Gastroesophageal sphincter (tissue), 4 donors: ENCODE data around the gene CHST9. TPM values are rescaled to one million over a fixed set of nuclear protein-coding genes. Genes with fewer than 3 reads are reported as not detected.

ENCODE experiments used
- ATAC-seq: fragments of 150-250 bp; one replicate; pipeline ENCODE4 v1.9.1; 2016; ENCODE audit warnings: mild to moderate bottlenecking, moderate library complexity
- H3K27ac ChIP-seq, 4 donors: fragments of 200-600 bp; sonication (generic) in 3 of 4; 1 replicate in 3 of 4; 2 replicates in 1 of 4; pipeline ENCODE4 v1.5.1; 2016 to 2019
- H3K27me3 ChIP-seq: fragments of 200-600 bp; sonication (generic); one replicate; pipeline ENCODE4 v1.5.1; 2019
- H3K36me3 ChIP-seq, 2 donors: fragments of 200-600 bp; sonication (generic); one replicate each; pipeline ENCODE4 v1.5.1; 2019; ENCODE audit warnings: control low read depth in 1 of 2
- H3K4me1 ChIP-seq, 3 donors: fragments of 200-600 bp; sonication (generic); 1 replicate in 2 of 3; 2 replicates in 1 of 3; pipeline ENCODE4 v1.5.1; 2016 to 2019; ENCODE audit warnings: control low read depth in 2 of 3
- H3K4me3 ChIP-seq, 2 donors: fragments of 200-600 bp; sonication (generic); one replicate each; pipeline ENCODE4 v1.5.1; 2019; ENCODE audit warnings: mild to moderate bottlenecking in 1 of 2, moderate library complexity in 1 of 2
- H3K9me3 ChIP-seq, 3 donors: fragments of 200-600 bp; sonication (generic); one replicate each; pipeline ENCODE4 v1.5.1; 2017 to 2019; ENCODE audit warnings: control low read depth in 2 of 3
- CTCF ChIP-seq, 4 experiments: fragments of 200-600 bp in 2 of 4; fragments of 450-650 bp in 2 of 4; sonication (generic) in 1 of 4; IDR thresholded peaks; one replicate each; pipeline ENCODE4 v1.5.1; 2017 to 2019; ENCODE audit warnings: antibody characterized with exemption in 4 of 4, mild to moderate bottlenecking in 2 of 4, moderate library complexity in 2 of 4
- EP300 ChIP-seq: sonication (generic); formaldehyde crosslinking; IDR thresholded peaks from one replicate; pipeline ENCODE4 v1.6.1; 2017; ENCODE audit warnings: antibody characterized with exemption, mild to moderate bottlenecking
- POLR2A ChIP-seq, 2 donors: fragments of 450-650 bp; IDR thresholded peaks; one replicate each; pipeline ENCODE4 v1.6.1; 2017; ENCODE audit warnings: antibody characterized with exemption in 2 of 2, mild to moderate bottlenecking in 2 of 2, moderate library complexity in 1 of 2
- POLR2AphosphoS5 ChIP-seq: sonication (generic); formaldehyde crosslinking; IDR thresholded peaks from one replicate; pipeline ENCODE4 v1.6.1; 2017; ENCODE audit warnings: antibody characterized with exemption
- WGBS, 2 donors: methylation state at CpG; one replicate each; pipeline ENCODE4 v1.1.5; 2018; ENCODE audit warnings: low coverage in 1 of 2; 5-methylcytosine and 5-hydroxymethylcytosine counted together
- total RNA-seq, 4 donors: library from RNA; depleted of rRNA; stranded (reverse); fragments of >200 nt; gene quantifications; one replicate each; pipeline ENCODE4 v1.1.0, GENCODE V29; 2016

Gene CHST9
- total RNA-seq, 4 donors from 2014 or later: 0.62 to 7.2 (median 0.95) TPM

GRCh38 chr18:26961839-26962238 is 223.3 kb downstream of the CHST9 start:
- 88 to 100% methylated on average over 2 to 3 of the region's 3 CpGs for WGBS, 2 donors

GRCh38 chr18:26960911-26961310 is 224.2 kb downstream of the CHST9 start:
- Histone ChIP-seq H3K36me3 (no peaks in the 10 kb centered on the region), H3K27ac (no peak overlapping the region), H3K4me3 (no peak overlapping the region), H3K4me1 (peaks cover 0 to 13% (median 0%) of the 10 kb centered on the region in 3 donors), H3K27me3 (no peaks in the 10 kb centered on the region), H3K9me3 (no peaks in the 10 kb centered on the region)
- TF ChIP-seq CTCF (IDR thresholded peaks at IDR 0.05) (no peak), POLR2AphosphoS5 (no peak), POLR2A (IDR thresholded peaks at IDR 0.05) (no peak), EP300 (no peak)
- no peak for ATAC-seq
- WGBS, 2 donors: 58 to 66% methylated on average over 4 of the region's 4 CpGs

More at GRCh38 chr18:26961839-26962238, 223.3 kb downstream of the CHST9 start:
- Histone ChIP-seq H3K4me3 (no peak overlapping the region), H3K27me3 (no peaks in the 10 kb centered on the region), H3K4me1 (peaks cover 0 to 13% (median 0%) of the 10 kb centered on the region in 3 donors), H3K27ac (no peak overlapping the region), H3K9me3 (no peaks in the 10 kb centered on the region), H3K36me3 (no peaks in the 10 kb centered on the region)
- no peak for TF ChIP-seq EP300
- no peak for TF ChIP-seq CTCF (IDR thresholded peaks at IDR 0.05)
- TF ChIP-seq POLR2A (IDR thresholded peaks at IDR 0.05): no peak
- TF ChIP-seq POLR2AphosphoS5: no peak
- ATAC-seq: no peak

- 42 to 49% methylated on average over 3 to 4 of the region's 4 CpGs for WGBS, 2 donors
- H3K9me3 ChIP-seq: no peaks in the 10 kb centered on the region
- H3K27ac ChIP-seq: no peak overlapping the region
- ATAC-seq: no peak
- no peak for TF ChIP-seq POLR2AphosphoS5
- H3K27me3 ChIP-seq: no peaks in the 10 kb centered on the region
- H3K4me3 ChIP-seq: no peak overlapping the region
- no peaks in the 10 kb centered on the region for H3K36me3 ChIP-seq
- H3K4me1 ChIP-seq: no peaks in the 10 kb centered on the region
These were observed 228.2 kb downstream of the CHST9 start for GRCh38 chr18:26956863-26957262.

GRCh38 chr18:26948703-26949102 is 236.4 kb downstream of the CHST9 start:
- no peak overlapping the region for H3K27ac ChIP-seq
- TF ChIP-seq EP300: no peak
- no peak for TF ChIP-seq POLR2AphosphoS5
- no peak for TF ChIP-seq POLR2A (IDR thresholded peaks at IDR 0.05)
- TF ChIP-seq CTCF (IDR thresholded peaks at IDR 0.05): no peak
- no peak for ATAC-seq
- H3K4me1 ChIP-seq: no peaks in the 10 kb centered on the region
- H3K9me3 ChIP-seq: no peaks in the 10 kb centered on the region
- no peaks in the 10 kb centered on the region for H3K36me3 ChIP-seq
- no peak overlapping the region for H3K4me3 ChIP-seq
- 33 to 89% methylated on average over 1 to 4 of the region's 4 CpGs for WGBS, 2 donors
- no peaks in the 10 kb centered on the region for H3K27me3 ChIP-seq

GRCh38 chr18:26943906-26944305 is 241.2 kb downstream of the CHST9 start:
- WGBS, 2 donors: 70 to 88% methylated on average over 1 to 3 of the region's 3 CpGs
- Histone ChIP-seq H3K4me1 (peaks cover 0 to 12% (median 2%) of the 10 kb centered on the region in 3 donors), H3K27me3 (no peaks in the 10 kb centered on the region), H3K9me3 (no peaks in the 10 kb centered on the region), H3K36me3 (no peaks in the 10 kb centered on the region), H3K4me3 (no peak overlapping the region), H3K27ac (no peak overlapping the region)
- ATAC-seq: no peak
- TF ChIP-seq POLR2A (IDR thresholded peaks at IDR 0.05) (no peak), POLR2AphosphoS5 (no peak), CTCF (IDR thresholded peaks at IDR 0.05) (no peak), EP300 (no peak)
